GM12892 (cell line): ENCODE measurements around the gene NGF.

ENCODE experiments used
- POLR2A ChIP-seq: IDR thresholded peaks from 2 replicates; pipeline ENCODE4 v1.6.1; 2011; ENCODE audit warnings: low read depth, low read length, control low read depth
- POLR2AphosphoS5 ChIP-seq: IDR thresholded peaks from 2 replicates; pipeline ENCODE4 v1.6.1; 2011; ENCODE audit warnings: low read depth, low read length, control low read depth
- TAF1 ChIP-seq: IDR thresholded peaks from 2 replicates; pipeline ENCODE4 v1.6.1; 2011; ENCODE audit warnings: low read depth, mild to moderate bottlenecking, control low read depth, low read length, borderline replicate concordance

DNA sequence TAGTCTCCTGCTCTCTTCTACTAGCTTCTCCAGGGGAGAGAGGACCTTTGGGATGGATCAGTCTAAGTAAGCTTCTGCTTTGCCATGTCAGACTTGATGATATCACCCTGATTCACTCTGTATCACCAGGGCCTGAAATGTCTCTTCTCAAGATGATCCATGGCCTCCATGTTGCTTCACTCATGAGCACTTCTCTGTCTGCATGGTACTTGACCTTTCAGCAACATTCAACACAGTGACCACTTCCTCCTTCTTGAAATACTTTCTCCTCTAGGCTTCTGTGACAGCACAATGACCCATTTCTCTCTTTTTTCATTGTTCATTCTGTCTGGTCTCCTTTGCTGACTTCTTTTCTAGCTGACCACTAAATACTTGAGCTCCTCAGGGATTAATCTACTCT, 35.3 kb upstream of the NGF start:
- TF ChIP-seq TAF1: no peak
- TF ChIP-seq POLR2AphosphoS5: no peak
- TF ChIP-seq POLR2A: no peak
